Endothelial cell of umbilical vein (primary cell): ENCODE results near the gene CWC27. TPM values are rescaled to one million over a fixed set of nuclear protein-coding genes. Genes with fewer than 3 reads are reported as not detected.

Experiments used
- BruUV-seq: library from RNA; stranded (reverse); fragments of 400-500 nt; replicated peaks from 2 replicates; lab custom pipeline; 2021; lab: Mats Ljungman, UMichigan
- CTCF ChIA-PET: fragments of 300-600, 350-600 bp; sonication (Branson Sonifier 250); formaldehyde crosslinking; loops from one replicate; lab custom pipeline; 2021; ENCODE audit warnings: antibody characterized with exemption, inconsistent platforms; lab: Charles Lee
- POLR2A ChIA-PET: fragments of 300-600, 350-600 bp; sonication (Branson Sonifier 250); formaldehyde crosslinking; loops from one replicate; lab custom pipeline; 2021; ENCODE audit warnings: antibody characterized with exemption, inconsistent platforms; lab: Charles Lee
- DNase-seq: peaks from one replicate; pipeline ENCODE4 v3.0.0-alpha.2; 2011; ENCODE audit warnings: low read depth, low spot score
- FAIRE-seq: peaks from 2 replicates; lab custom pipeline; 2011; peaks lifted over from hg19 to GRCh38; lab: Jason Lieb, UNC
- H2AFZ ChIP-seq: 2 replicates; pipeline ENCODE4 v1.6.0; 2012; ENCODE audit warnings: low read depth, low read length, control low read depth, inconsistent platforms
- H3K27ac ChIP-seq: 2 replicates; pipeline ENCODE4 v1.5.1; 2011; ENCODE audit warnings: low read depth, mild to moderate bottlenecking, control low read depth, low read length, moderate library complexity; ENCODE audit not compliant: insufficient read depth
- H3K27me3 ChIP-seq, 2 experiments: 2 replicates each; pipeline versions ENCODE4 v1.6.0 to v1.6.1; 2011; ENCODE audit warnings: low read length in 2 of 2, mixed read lengths in 1 of 2; ENCODE audit not compliant: control insufficient read depth in 2 of 2, insufficient read depth in 2 of 2
- H3K36me3 ChIP-seq, 2 experiments: 2 replicates in 1 of 2; 3 replicates in 1 of 2; pipeline ENCODE4 v1.5.1; 2011; ENCODE audit warnings: low read length in 2 of 2, mild to moderate bottlenecking in 1 of 2, moderate library complexity in 1 of 2; ENCODE audit not compliant: control insufficient read depth in 2 of 2, insufficient read depth in 2 of 2; ENCODE audit errors: extremely low read depth in 1 of 2
- H3K4me1 ChIP-seq: 3 replicates; pipeline ENCODE4 v1.5.1; 2011; ENCODE audit warnings: mild to moderate bottlenecking, low read length; ENCODE audit not compliant: control insufficient read depth, insufficient read depth; ENCODE audit errors: extremely low read depth
- H3K4me2 ChIP-seq: 2 replicates; pipeline ENCODE4 v1.6.1; 2011; ENCODE audit warnings: low read length, control low read depth, mixed read lengths; ENCODE audit not compliant: insufficient read depth
- H3K4me3 ChIP-seq, 3 experiments: fragments of 200-600 bp in 1 of 3; sonication (generic), shearing (Covaris generic) in 1 of 3; replicated peaks in 1 of 3; 2 replicates each; pipeline ENCODE4 v1.5.1; 2011 to 2016; ENCODE audit warnings: control low read depth in 3 of 3, low read length in 3 of 3, mild to moderate bottlenecking in 2 of 3, inconsistent platforms in 1 of 3, low read depth in 1 of 3, moderate library complexity in 1 of 3; ENCODE audit not compliant: insufficient read depth in 1 of 3
- H3K79me2 ChIP-seq: 2 replicates; pipeline ENCODE4 v1.6.0; 2012; ENCODE audit warnings: low read length, inconsistent platforms; ENCODE audit not compliant: control insufficient read depth, insufficient read depth
- H3K9ac ChIP-seq: replicated peaks from 2 replicates; pipeline ENCODE3; 2011; ENCODE audit warnings: low read length, control low read depth; ENCODE audit not compliant: insufficient read depth; ENCODE audit errors: extremely low read depth
- H3K9me1 ChIP-seq: replicated peaks from 3 replicates; pipeline ENCODE4 v1.6.0; 2011; ENCODE audit warnings: mild to moderate bottlenecking, low read length; ENCODE audit not compliant: control insufficient read depth, insufficient read depth; ENCODE audit errors: extremely low read depth
- H3K9me3 ChIP-seq: replicated peaks from 2 replicates; pipeline ENCODE4 v1.5.1; 2012; ENCODE audit warnings: low read length, inconsistent platforms; ENCODE audit not compliant: control insufficient read depth, insufficient read depth
- H4K20me1 ChIP-seq: replicated peaks from 2 replicates; pipeline ENCODE3; 2011; ENCODE audit warnings: mild to moderate bottlenecking, low read length; ENCODE audit not compliant: control insufficient read depth, insufficient read depth; ENCODE audit errors: extremely low read depth
- EZH2 ChIP-seq: IDR thresholded peaks from 2 replicates; pipeline ENCODE4 v1.6.1; 2012; ENCODE audit warnings: borderline replicate concordance, low read depth, mild to moderate bottlenecking, moderate library complexity, low read length, inconsistent platforms; ENCODE audit not compliant: severe bottlenecking
- FOS ChIP-seq: IDR thresholded peaks from 2 replicates; pipeline ENCODE4 v1.6.1; 2011; ENCODE audit warnings: mild to moderate bottlenecking, low read length, moderate library complexity, borderline replicate concordance; ENCODE audit not compliant: insufficient read depth
- GATA2 ChIP-seq: IDR thresholded peaks from 2 replicates; pipeline ENCODE4 v1.7.0; 2011; ENCODE audit warnings: low read depth, mild to moderate bottlenecking, moderate library complexity, mixed read lengths, low read length; ENCODE audit not compliant: insufficient read length, insufficient read depth
- JUN ChIP-seq: IDR thresholded peaks from 2 replicates; pipeline ENCODE4 v1.6.1; 2011; ENCODE audit warnings: borderline replicate concordance, low read depth; ENCODE audit not compliant: insufficient read length, insufficient read depth
- MYC ChIP-seq: IDR thresholded peaks from one replicate; pipeline ENCODE4 v1.6.1; 2011; ENCODE audit warnings: mild to moderate bottlenecking, low read depth, low read length
- POLR2A ChIP-seq: IDR thresholded peaks from 2 replicates; pipeline ENCODE4 v1.6.1; 2012; ENCODE audit warnings: low read depth, mild to moderate bottlenecking, control low read depth, low read length
- POLR2AphosphoS5 ChIP-seq: IDR thresholded peaks from 2 replicates; pipeline ENCODE4 v1.6.1; 2012; ENCODE audit warnings: low read depth, mild to moderate bottlenecking, control low read depth, low read length, moderate library complexity; ENCODE audit not compliant: insufficient read depth
- dilution Hi-C: fragments of 300-500 bp; cut with MboI; formaldehyde crosslinking; loops from one replicate; pipeline ENCODE4 v1.15.0; 2019; ENCODE audit warnings: low sequenced_read_pairs; ENCODE audit not compliant: extremely low pct_ligation_motif_present
- intact Hi-C: fragments of 100-400 bp; cut with micrococcal nuclease; formaldehyde crosslinking; loops from one replicate; pipeline ENCODE4 v1.10.0; 2022
- polyA plus RNA-seq, 4 experiments: library from polyadenylated mRNA; depleted of rRNA in 3 of 4; stranded (reverse) in 3 of 4; unstranded in 1 of 4; fragments of >200 nt; gene quantifications; 2 replicates each; pipeline versions ENCODE4 v1.2.1 to v1.2.3, GENCODE V29; 2011 to 2012; ENCODE audit warnings: missing spikeins in 1 of 4
- total RNA-seq: library from RNA; stranded (reverse); gene quantifications from 2 replicates; pipeline ENCODE4 v1.2.3, GENCODE V29; 2021
- TF ChIP-seq, protein P1 (sequence below), 2 donors: IDR thresholded peaks; 1 replicate in 1 of 2; 2 replicates in 1 of 2; pipeline ENCODE4 v1.5.1; 2011; ENCODE audit warnings: low read length in 2 of 2, mild to moderate bottlenecking in 2 of 2, moderate library complexity in 2 of 2, control low read depth in 1 of 2, inconsistent platforms in 1 of 2, low read depth in 1 of 2; ENCODE audit not compliant: insufficient read depth in 1 of 2; ENCODE audit errors: extremely low read depth in 1 of 2
- TF ChIP-seq, protein P2 (sequence below): IDR thresholded peaks from 2 replicates; pipeline ENCODE4 v1.6.1; 2011; ENCODE audit not compliant: insufficient read depth, insufficient read length

CWC27 gene
- total and polyA plus RNA-seq, 2 donors (not counting 3 experiments of a cell fraction or from before 2014, with no cell fraction given) = 11.9 to 23.8 TPM

DNA sequence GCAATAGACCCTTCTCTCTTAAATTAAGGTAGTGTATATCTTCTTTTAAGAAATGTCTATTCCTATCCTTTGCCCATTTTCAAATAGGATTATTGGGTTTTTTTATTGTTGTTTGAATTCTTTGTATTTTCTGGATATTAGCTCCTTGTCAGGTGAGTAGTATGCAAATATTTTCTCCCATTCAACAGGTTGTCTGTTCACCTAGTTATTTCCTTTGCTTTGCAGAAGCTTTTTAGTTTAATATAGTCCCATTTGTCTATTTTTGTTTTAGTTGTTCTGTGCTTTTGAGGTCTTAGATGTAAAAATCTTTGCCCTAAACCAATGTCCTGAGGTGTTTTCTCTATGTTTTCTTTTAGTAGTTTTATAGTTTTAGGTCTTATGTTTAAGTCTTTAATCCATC, 104.7 kb downstream of the CWC27 start:
- Histone ChIP-seq H3K9me1 (no peaks in the 10 kb centered on the region), H3K27ac (no peak overlapping the region), H3K9me3 (no peaks in the 10 kb centered on the region), H3K4me1 (peaks cover 5% of the 10 kb centered on the region), H3K79me2 (no peaks in the 10 kb centered on the region), H3K27me3 (no peaks in the 10 kb centered on the region), H3K4me3 (no peak overlapping the region), H3K4me2 (no peak overlapping the region), H3K9ac (no peak overlapping the region), H4K20me1 (no peaks in the 10 kb centered on the region), H2AFZ (no peak overlapping the region), H3K36me3 (no peaks in the 10 kb centered on the region)
- DNase-seq (no peak), FAIRE-seq (no peak)
- no TSS peak for BruUV-seq
- dilution Hi-C loops = no loop called here
- intact Hi-C loops = no loop called here
- POLR2A ChIA-PET = no interaction called here
- CTCF ChIA-PET = no interaction called here
- TF ChIP-seq, protein P1, sequence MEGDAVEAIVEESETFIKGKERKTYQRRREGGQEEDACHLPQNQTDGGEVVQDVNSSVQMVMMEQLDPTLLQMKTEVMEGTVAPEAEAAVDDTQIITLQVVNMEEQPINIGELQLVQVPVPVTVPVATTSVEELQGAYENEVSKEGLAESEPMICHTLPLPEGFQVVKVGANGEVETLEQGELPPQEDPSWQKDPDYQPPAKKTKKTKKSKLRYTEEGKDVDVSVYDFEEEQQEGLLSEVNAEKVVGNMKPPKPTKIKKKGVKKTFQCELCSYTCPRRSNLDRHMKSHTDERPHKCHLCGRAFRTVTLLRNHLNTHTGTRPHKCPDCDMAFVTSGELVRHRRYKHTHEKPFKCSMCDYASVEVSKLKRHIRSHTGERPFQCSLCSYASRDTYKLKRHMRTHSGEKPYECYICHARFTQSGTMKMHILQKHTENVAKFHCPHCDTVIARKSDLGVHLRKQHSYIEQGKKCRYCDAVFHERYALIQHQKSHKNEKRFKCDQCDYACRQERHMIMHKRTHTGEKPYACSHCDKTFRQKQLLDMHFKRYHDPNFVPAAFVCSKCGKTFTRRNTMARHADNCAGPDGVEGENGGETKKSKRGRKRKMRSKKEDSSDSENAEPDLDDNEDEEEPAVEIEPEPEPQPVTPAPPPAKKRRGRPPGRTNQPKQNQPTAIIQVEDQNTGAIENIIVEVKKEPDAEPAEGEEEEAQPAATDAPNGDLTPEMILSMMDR (IDR thresholded peaks at IDR 0.05; ENCODE audit: extremely low read depth in 1 of 2, insufficient read depth in 1 of 2, low read depth in 1 of 2, low read length in 2 of 2) = no peak
- no peak for TF ChIP-seq EZH2
- TF ChIP-seq POLR2AphosphoS5 = no peak
- no peak for TF ChIP-seq FOS
- no peak for TF ChIP-seq JUN
- TF ChIP-seq, protein P2, sequence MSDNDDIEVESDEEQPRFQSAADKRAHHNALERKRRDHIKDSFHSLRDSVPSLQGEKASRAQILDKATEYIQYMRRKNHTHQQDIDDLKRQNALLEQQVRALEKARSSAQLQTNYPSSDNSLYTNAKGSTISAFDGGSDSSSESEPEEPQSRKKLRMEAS = no peak
- no peak for TF ChIP-seq MYC
- no peak for TF ChIP-seq POLR2A
- no peak for TF ChIP-seq GATA2
